ENCODE measurements around the gene SUPT3H. TPM values are rescaled to one million over a fixed set of nuclear protein-coding genes. Genes with fewer than 3 reads are reported as not detected.

SUPT3H gene
- total RNA-seq, 1 donor = 22.4 TPM

- DNase-seq (ENCODE audit: low read depth in 2 of 3, low spot score in 2 of 3) = no peak
These were observed 557.0 kb downstream of the SUPT3H start for GRCh38 chr6:44820759-44821158.

- no peak for DNase-seq (ENCODE audit: low read depth in 2 of 3, low spot score in 2 of 3)
These were observed 557.4 kb downstream of the SUPT3H start for GRCh38 chr6:44820321-44820720.

DNA sequence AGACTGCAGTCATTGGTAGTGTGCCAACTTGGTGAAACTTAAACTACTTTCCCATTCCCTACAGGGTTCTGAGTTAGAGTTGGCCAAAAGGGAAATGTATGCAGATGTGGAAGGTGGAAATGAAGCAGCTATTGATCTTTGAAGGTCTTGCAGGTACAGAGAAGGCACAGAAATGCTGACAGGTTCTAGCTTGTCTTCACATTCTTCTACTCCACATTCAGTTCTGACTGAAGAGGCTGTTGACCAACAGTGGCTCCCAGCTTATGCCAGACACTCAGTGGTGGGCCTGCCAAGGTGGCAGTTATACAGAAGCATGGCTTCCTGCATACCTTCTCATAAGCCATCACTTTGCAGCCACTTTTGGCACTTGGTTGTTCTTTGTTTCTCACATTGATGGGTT, 566.3 kb downstream of the SUPT3H start:
- no peak for DNase-seq (ENCODE audit: low read depth in 2 of 3, low spot score in 2 of 3)

DNA sequence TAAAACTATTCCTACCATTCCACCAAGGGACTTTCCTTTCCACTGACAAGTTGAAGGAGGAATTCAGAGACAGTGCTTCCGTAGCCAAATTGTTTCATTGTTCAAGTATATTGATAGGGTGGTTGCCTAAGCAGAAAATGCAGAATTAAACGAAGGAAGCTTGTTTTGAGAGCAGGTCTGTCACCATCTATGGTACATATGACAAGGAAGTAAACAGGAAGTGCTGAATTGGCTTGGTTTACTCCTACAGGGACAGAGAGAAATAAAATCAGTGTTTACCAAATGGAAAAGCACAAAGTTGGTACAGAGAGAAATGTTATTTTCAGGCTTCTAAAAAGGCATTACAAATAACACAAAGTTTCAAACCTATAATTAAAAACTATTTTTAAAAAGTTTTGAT, 568.5 kb downstream of the SUPT3H start:
- no peak for DNase-seq (ENCODE audit: low read depth in 2 of 3, low spot score in 2 of 3)

DNA sequence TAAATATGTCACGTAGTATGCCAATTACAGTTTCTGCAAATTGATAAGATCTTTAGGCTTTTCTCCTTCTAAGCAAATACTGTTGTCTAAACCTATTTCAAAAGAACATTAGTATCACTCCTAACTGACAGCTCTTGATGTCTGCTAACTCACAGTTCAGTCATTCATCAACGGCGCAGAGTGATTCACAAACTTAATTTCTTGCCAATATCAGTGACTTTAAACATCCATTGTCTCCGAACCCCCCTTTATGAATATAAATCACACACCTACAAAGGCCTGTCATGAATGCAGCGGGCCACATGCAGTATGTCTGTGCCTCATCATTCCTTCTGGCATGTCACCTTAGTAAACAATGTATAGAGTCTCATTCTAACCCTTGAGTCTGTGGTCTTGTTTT, 569.6 kb downstream of the SUPT3H start:
- no peak for DNase-seq (ENCODE audit: low read depth in 2 of 3, low spot score in 2 of 3)

- DNase-seq (ENCODE audit: low read depth in 2 of 3, low spot score in 2 of 3) = no peak
These were observed 571.1 kb downstream of the SUPT3H start for GRCh38 chr6:44806656-44807055.

- no peak for DNase-seq (ENCODE audit: low read depth in 2 of 3, low spot score in 2 of 3)
These were observed 572.4 kb downstream of the SUPT3H start for GRCh38 chr6:44805238-44805846.

DNA sequence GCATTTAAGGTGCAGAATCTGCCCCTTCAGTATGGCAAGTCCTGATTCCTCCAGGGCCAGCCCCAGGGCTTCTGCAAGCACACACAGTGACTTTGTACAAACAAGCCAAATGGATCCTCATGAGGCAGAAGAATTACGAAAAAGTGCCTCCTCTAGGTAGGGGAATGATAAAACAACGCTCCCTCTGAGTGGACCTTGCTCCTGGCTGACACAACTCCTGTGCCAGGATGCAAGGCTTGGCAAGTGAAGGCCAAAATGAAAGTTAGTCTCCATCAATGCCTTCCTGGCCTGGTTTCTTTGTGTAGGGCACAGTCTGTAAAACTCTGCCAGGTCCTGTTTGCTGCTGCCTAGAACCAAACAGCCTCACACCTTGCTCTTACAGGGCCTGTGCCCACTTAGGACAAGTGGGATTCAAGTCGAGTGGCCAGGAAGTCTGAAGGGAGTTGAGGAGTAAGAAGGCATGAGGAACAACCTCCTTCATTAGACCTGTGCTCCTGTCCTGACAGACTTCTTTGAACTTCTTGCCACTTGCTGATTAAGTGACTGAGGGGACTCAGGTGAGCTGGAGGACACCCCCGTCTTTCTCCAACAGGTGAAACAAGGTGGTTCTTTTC, 573.1 kb downstream of the SUPT3H start:
- no peak for DNase-seq (ENCODE audit: low read depth in 2 of 3, low spot score in 2 of 3)

DNA sequence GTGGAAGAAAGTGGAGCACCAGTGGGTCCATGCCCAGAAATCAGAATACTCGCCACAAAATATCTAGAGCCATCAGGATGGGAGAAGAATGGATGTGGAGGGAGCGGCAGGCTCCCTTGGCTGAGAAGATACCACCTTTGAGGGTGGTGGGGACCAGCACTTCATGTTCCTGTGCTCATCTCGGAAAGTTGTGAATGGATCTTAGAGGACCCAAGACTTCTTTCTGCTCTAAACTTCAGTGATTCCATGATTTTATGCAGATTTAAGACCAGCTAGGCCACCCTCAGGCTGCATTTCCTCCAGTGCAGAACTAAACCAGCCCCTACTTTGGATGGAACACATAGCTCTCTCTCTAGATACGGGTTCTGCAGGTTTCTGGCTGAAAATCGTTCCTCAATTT, 573.7 kb downstream of the SUPT3H start:
- no peak for DNase-seq (ENCODE audit: low read depth in 2 of 3, low spot score in 2 of 3)

- no peak for DNase-seq (ENCODE audit: low read depth in 2 of 3, low spot score in 2 of 3)
These were observed 576.7 kb downstream of the SUPT3H start for GRCh38 chr6:44800784-44801592.

GRCh38 chr6:44800171-44800783, 577.5 kb downstream of the SUPT3H start:
- peak in 1 of 3 donors; percentile 23 for DNase-seq (ENCODE audit: low read depth in 2 of 3, low spot score in 2 of 3)

GRCh38 chr6:44797746-44798145, 580.0 kb downstream of the SUPT3H start:
- DNase-seq (ENCODE audit: low read depth in 2 of 3, low spot score in 2 of 3) = no peak

- DNase-seq (ENCODE audit: low read depth in 2 of 3, low spot score in 2 of 3) = no peak
These were observed 582.4 kb downstream of the SUPT3H start for GRCh38 chr6:44795326-44795725.

GRCh38 chr6:44789806-44790205, 587.9 kb downstream of the SUPT3H start:
- DNase-seq (ENCODE audit: low read depth in 2 of 3, low spot score in 2 of 3) = no peak

DNA sequence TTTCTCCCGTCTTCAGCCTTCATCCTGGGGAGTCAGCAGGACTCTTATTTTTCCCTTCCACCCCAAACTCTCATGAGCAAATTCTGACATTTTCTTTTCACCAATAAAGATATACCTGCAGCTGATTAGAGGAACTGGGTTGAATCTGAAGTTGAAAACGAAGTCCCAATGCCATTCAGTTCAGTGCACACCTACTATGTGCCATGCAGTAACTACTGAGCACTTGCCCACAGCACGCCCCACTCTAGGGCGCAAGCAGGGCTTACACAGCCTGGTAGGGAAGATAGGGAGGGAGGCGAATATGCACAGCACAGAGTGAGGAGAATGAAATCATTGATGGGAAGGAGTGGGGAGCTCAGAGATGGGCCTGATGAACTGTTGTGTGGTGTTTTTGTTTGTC, 588.7 kb downstream of the SUPT3H start:
- DNase-seq (ENCODE audit: low read depth in 2 of 3, low spot score in 2 of 3) = no peak

- DNase-seq (ENCODE audit: low read depth in 2 of 3, low spot score in 2 of 3) = no peak
These were observed 589.2 kb downstream of the SUPT3H start for GRCh38 chr6:44788387-44788981.

DNA sequence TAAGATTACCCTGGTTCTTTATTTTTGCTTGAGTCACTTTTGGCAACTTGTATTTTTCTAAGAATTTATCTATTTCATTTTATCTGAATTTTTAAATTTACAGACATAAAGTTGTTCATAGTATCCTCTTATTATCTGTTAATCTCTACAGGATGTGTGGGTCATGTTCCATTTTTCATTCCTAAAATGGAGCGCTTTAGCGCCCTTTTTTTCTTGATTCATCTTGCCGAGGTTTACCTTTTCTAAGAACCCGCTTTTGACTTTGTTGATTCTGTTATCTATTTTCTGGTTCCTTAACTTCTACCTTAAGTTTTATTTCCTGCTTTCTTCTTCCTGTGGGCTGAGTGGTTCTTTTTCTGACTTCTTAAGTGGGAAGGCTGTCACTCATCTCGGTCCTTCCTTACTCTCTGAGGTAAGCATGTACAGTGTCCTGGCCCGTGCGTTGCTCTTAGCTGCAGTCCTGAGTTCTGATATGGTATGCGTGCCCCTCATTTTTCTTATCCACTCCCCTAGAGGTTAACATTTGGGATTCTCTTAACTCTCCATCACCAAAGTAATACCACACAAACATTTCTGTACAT, 590.4 kb downstream of the SUPT3H start:
- no peak for DNase-seq (ENCODE audit: low read depth in 2 of 3, low spot score in 2 of 3)

DNA sequence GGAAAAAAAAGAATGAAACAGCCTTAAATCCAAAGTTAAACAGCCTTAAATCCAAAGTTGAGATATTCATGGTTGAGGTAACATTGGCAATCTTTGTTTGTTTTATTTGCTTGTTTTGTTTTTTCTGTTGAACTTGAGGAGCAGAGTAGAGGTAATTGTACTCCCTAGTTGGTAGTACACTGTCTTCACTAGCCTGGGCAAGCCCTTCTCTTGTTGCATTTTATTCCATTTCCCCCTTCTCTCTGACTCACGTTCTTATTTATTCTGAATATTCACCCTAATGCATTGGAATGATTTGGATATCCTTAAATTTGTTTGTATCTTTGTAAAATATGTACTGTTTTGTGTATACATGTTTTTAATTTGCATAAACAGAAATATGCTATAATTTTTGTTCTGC, 592.6 kb downstream of the SUPT3H start:
- no peak for DNase-seq (ENCODE audit: low read depth in 2 of 3, low spot score in 2 of 3)

DNA sequence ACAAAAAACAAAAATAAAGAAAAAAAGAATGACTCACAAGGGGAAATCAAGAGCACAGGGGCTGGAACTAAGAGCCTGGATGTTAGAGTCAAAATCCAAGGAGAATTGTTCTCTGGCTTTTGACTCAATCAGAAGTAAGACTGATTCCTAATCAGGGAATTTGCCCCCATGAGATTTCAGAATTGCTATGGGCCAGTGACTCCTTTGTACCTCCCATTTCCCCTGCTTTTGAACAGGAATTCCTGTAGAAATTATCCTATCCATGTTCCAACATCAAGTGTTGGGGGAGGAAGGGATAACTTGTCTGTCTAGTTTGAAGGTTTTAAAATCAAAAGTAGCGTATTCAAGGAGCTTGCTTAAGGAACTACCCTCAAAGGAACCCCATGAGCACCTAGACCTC, 593.5 kb downstream of the SUPT3H start:
- no peak for DNase-seq (ENCODE audit: low read depth in 2 of 3, low spot score in 2 of 3)

GRCh38 chr6:44782892-44783291, 594.8 kb downstream of the SUPT3H start:
- DNase-seq (ENCODE audit: low read depth in 2 of 3, low spot score in 2 of 3) = no peak
